ENCODE measurements around the gene SRGAP1.

GRCh38 chr12:64180951-64181350 is 336.5 kb downstream of the SRGAP1 start:
- TF ChIP-seq EZH2phosphoT487 (IDR thresholded peaks at IDR 0.05; ENCODE audit: insufficient read depth, low read depth) = no peak
- TF ChIP-seq EZH2 (IDR thresholded peaks at IDR 0.05; ENCODE audit: insufficient read depth, poor library complexity, severe bottlenecking) = no peak
